22Rv1 (cell line): ENCODE data around the gene SETDB1.
A peak's percentile ranks its signal among the peaks of the same experiment; 100 is the strongest.

Experiments used
- H3K27ac ChIP-seq: fragments of 450-650 bp; 2 replicates; pipeline ENCODE4 v1.5.1; 2017
- ZFX ChIP-seq: fragments of 450-650 bp; IDR thresholded peaks from 2 replicates; pipeline ENCODE4 v1.6.1; 2017; ENCODE audit warnings: antibody characterized with exemption, borderline replicate concordance
- TF ChIP-seq, protein P1 (sequence below): fragments of 450-650 bp; IDR thresholded peaks from 2 replicates; pipeline ENCODE4 v1.5.1; 2017; ENCODE audit warnings: mild to moderate bottlenecking

The SETDB1 gene

DNA sequence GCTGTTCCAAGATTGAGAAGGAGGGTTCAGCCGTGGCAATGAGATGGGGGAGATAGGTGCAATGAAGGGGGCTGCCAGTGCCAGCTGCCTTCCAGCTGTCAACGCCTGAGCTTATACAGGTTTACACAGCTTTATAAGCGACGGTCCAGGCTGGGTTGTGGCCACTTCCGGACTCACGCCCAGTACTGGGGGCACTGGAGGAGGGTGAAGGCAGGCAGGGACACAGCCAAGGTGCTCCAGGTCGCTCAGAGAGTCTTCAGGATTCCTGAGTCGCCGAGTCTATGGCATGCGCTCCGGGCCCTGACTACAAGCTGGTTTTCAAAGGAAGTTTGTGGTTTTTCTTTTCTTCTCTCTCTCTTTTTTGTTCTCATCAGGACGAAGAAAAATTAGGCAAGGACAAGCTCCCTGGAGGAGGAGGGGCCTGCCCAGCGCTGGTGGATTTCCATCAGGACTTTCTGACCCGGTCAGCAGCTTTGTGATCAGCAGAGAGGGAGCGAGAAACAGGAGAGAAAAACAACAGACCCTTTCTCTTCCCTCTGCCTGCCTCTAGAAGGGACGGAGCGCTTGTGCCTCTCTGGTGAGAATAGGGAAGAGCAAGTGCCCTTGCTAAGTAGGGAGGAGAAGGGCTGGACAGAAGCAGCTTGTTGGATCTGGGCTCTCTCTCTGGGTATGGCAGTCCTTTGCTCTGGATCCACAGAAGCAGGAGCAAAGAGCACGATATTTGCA lies 80.3 kb downstream of the SETDB1 start, which contains the start of gene MINDY1:
Gene MINDY1 (minus strand): TSS at position 576 of the 726 bp plus-strand sequence. CDS start 4,285 bp downstream, outside the sequence.
- peak within 1 kb of the TSS; percentile 84 for H3K27ac ChIP-seq
- TF ChIP-seq ZFX: no peak
- TF ChIP-seq, protein P1, sequence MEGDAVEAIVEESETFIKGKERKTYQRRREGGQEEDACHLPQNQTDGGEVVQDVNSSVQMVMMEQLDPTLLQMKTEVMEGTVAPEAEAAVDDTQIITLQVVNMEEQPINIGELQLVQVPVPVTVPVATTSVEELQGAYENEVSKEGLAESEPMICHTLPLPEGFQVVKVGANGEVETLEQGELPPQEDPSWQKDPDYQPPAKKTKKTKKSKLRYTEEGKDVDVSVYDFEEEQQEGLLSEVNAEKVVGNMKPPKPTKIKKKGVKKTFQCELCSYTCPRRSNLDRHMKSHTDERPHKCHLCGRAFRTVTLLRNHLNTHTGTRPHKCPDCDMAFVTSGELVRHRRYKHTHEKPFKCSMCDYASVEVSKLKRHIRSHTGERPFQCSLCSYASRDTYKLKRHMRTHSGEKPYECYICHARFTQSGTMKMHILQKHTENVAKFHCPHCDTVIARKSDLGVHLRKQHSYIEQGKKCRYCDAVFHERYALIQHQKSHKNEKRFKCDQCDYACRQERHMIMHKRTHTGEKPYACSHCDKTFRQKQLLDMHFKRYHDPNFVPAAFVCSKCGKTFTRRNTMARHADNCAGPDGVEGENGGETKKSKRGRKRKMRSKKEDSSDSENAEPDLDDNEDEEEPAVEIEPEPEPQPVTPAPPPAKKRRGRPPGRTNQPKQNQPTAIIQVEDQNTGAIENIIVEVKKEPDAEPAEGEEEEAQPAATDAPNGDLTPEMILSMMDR: peak; percentile 70

DNA sequence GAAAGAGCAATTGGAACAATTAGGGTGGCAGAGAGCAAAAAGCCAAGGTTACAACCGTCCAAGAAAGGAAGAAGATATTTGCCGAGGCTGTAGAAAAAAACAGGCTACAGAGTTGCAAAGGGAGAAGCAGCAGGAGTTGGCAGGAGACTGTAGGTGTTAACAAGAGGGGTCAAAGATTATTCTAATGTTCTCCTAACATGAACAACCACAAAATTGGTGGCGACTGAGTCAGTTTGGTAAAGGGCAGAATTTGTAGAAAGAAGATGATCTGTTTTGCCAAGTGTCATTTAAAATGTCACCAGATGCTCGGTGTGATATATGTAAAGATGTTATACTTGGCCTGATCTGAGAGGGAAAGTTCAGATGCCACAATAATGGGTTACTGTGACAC lies 81.7 kb downstream of the SETDB1 start:
- no peak for TF ChIP-seq ZFX
- TF ChIP-seq, protein P1: no peak
- peak overlapping the region; percentile 84 for H3K27ac ChIP-seq

DNA sequence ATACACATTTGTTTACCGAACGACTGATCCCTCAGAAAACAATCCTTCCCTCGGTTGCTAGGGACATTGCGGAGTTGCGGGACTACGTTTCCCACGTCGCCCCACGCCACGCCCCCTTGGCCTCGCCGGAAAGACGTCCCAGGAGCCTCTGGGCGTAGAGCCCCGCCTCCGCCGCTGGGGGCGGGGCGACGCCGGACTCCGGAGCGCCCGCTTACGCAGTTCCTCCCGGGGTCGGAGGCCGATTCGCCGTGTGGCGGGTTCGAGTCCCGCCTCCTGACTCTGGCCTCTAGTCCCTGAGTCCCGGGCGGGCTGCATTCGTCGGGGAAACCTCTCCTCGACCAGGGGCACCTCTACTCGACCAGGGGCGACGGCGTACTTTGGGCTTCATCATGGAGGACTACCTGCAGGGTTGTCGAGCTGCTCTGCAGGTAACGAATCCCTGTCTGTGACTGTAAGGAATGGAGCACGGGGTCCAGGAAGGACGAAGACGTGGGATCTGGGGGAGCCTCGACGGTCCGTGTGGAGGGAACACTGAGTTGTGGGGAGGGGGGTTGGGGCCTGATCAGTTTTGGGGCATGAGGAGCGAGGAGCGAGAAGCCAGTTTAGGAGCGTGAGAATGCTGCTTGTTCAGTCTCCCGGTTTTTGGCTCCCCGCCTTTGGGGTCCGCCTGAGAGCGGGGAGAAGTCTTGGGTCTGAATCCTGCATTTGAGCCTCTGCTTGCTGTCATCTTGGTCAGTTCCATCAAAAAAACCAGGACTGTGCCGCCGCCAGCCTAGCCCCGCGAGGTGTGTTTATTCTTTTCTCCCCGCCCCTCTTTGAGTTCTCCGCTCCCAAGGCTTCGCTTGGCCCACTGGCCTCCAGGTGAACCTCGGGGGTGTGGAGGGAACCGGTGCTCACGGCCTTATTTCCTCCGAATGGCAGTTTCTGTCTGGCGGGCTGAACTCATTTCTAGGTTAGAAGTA lies 82.4 kb downstream of the SETDB1 start, which contains the start of gene PRUNE1:
Gene PRUNE1 (plus strand): TSS at position 206 of the 962 bp plus-strand sequence. CDS start 184 bp downstream, at position 390.
- H3K27ac ChIP-seq: peak within 1 kb of the TSS; percentile 84
- TF ChIP-seq ZFX: no peak
- TF ChIP-seq, protein P1: no peak

DNA sequence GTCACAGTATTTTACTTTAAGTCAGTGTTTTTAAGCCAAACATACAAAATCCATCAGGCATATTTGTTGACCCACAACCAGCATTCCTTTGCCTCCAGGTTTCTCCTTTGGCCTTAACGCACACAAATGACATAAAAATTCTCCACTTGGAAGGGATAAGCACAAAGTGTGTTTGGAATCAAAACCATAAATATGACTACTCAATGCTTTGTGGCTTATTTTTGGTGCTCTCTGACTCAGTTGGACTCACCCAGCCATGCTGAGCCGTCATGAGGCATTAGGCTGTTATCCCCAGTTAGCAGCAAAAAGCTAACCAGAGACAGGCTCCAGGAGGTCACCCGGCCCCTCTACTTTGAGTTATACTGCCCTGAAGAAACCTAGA lies 83.0 kb downstream of the SETDB1 start:
- peak overlapping the region; percentile 84 for H3K27ac ChIP-seq
- TF ChIP-seq, protein P1: no peak
- no peak for TF ChIP-seq ZFX

DNA sequence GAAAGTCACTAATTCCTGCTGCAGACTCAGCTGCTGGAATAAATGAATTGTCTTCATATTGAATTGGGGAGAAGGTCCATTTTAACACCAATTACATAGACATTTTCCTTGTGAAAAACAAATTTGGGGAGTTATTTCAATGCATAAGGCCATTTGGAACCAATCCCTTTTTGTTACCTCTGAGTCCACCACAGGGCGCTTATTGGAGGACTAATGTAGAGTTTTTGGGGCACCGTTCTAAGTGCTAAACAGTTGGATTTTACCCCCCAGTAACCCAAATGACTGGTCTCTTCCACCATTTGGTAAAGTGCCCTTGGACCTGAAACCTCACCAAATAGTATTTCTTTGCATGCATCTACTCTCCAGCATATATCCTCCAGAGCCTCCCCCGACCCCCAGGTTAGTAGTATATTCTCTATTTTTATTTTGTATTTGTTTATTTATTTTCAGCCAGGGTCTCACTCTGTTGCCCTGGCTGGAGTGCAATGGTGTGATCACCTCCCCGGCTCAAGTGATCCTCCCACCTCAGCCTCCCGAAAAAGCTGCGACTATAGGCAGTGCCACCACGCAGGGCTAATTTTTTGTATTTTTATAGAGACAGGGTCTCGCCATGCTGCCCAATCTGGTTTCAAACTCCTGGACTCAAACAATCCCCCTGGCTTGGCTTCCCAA lies 83.6 kb downstream of the SETDB1 start:
- TF ChIP-seq, protein P1: no peak
- TF ChIP-seq ZFX: no peak
- H3K27ac ChIP-seq: peak overlapping the region; percentile 84; the same call in 1 of the 2 replicates

DNA sequence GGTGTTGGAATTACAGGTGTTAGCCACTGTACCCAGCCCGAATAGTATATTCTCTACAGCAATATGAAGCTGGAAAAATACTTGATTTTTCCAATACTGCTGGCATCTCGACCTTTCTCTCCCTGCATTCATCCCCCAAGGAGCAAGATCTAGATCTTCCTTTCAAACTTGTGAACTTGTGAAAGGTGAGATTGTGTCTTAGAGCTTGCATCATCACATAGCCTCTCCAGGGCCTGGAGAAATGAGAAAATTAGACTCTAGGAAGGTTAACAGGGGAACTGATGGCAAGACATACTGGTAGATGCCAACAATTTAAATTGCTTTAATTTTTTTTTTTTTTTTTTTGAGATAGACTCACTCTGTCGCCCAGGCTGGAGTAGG lies 84.2 kb downstream of the SETDB1 start:
- H3K27ac ChIP-seq: no peak overlapping the region
- TF ChIP-seq ZFX: no peak
- TF ChIP-seq, protein P1: no peak
